Dedifferentiated amniotic fluid mesenchymal stem cell (primary cell): ENCODE data around the gene C1orf74.

Experiments
- DNase-seq: peaks from one replicate; pipeline ENCODE4 v3.0.0-alpha.2; 2016; ENCODE audit errors: extremely low spot score

C1orf74 gene

DNA sequence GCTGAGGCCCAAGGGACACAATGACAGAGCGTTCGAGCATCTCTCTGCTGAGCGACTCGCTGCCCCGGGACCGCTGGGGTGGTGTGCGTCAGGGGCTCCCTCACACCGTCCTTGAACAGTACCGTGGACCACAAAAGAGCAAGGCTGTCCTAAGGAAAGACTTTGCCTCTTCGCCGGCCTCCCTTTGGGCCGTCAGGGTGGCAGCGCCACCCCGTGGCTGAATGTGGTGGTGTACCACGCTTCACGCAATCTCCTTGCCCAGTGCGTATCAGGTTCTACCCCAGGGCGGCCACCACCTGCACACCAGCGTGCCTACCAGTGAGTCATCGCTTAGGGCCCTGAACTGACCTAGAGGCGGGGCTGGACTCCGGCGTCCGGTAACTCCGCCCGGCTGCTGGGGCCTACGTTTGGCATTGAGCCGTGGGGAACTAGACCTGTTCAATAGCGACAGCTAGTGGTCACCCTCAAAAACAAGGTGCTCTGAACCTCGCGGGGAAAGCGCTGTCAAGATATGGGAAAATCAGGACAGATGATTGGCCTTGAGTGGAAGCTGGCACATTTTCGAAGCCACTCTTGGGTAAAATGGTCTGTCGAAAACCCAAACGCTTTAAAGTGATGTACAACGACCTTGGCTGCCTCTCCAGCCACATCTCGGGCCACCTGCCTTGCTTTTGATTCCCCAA is 36.6 kb downstream of the C1orf74 start:
- DNase-seq: peak; percentile 72

GRCh38 chr1:209746451-209747165 is 37.8 kb downstream of the C1orf74 start:
- DNase-seq: no peak

DNA sequence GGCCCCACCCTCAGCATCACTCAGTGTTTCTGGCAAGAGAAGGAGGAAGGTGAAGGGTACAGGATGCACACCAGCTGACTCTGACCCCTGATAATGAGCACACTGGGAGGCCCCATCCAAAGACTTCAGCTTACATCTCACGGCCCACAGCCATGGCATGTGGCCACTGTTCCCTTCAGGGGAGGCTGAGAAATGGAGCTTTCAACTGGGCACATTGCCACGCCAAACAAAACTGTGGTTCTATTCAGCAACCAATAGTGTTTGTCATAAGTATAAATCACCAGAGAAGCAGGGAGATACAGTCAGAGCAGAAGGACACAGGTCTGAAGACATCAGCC is 41.2 kb downstream of the C1orf74 start:
- no peak for DNase-seq

- DNase-seq: peak; percentile 25
Measured at GRCh38 chr1:209742409-209743144, 41.8 kb downstream of the C1orf74 start.

DNA sequence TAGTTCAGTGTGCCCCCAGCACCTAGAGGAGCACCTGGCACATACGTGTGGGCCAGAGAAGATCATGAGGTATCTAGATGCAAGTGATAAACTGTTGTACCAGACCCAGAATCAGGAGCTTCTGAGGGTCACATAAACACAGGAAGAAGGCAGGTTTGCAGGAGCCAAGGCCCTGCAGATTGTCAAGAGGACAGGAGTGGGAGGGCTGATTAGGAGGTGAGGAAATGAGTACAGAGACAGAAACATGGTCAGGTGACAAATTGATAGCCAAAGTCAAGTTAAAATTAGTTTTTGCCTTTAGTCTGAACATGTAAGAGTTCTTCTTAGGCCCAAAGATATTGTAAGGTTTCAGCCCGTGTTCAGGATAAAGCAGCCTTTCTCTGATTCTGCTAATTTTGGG is 42.5 kb downstream of the C1orf74 start:
- DNase-seq: no peak

DNA sequence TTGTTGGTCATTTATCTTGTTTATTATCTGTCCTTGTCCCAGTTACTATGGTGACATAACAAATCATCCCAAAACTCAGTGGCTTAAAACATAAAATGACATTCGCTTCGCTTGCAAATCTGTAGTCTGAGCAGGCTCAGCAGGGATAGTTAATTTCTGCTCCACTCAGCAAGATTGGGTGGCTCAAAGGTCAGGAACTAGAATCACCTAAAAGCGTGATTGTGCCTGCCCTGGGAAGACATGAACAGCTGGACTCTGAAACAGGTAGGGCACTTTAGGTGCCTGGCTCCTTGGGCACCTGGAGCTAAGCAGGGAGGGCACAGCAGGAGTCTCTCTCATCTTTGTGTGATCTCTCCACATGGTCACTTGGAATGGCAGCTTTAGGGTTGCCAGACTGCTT is 43.2 kb downstream of the C1orf74 start:
- DNase-seq: no peak

DNA sequence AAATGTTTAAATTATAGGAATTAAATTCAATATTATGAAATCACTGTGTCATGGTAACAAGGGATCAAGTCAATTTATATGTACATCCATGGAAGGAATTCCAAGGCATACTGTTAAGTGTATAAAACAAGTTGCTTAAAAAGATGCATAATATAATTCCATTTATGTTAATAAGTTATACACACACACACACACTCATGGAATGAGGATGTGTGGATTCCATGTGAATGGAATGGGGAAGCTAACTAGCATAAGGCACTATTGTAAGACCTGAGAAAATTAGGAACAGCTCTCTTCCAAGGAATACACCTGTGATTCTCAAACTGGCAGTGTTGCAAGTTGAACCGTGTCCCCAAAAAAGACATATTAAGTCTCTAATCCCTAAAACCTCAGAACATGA is 46.1 kb downstream of the C1orf74 start:
- DNase-seq: no peak

DNA sequence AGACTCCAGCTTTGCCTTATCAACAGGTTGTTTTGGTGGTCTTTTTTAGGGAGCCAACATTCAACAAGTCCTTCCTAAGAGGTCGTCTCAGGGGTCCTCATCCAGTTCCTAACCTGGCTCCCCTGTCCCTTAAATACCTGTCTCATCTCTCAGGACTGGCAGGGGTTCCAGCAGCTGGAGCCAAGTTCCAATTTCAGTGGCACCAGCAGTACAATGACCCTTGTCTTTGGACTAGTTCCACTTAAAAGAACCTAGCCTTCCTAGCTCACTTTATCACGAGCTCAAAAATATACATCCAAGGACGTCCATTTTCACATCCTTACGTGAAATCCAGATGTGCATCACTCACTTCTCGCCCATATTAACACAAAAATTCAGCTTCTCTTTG is 47.2 kb downstream of the C1orf74 start:
- DNase-seq: no peak

GRCh38 chr1:209736490-209737117 is 47.8 kb downstream of the C1orf74 start:
- DNase-seq: no peak

DNA sequence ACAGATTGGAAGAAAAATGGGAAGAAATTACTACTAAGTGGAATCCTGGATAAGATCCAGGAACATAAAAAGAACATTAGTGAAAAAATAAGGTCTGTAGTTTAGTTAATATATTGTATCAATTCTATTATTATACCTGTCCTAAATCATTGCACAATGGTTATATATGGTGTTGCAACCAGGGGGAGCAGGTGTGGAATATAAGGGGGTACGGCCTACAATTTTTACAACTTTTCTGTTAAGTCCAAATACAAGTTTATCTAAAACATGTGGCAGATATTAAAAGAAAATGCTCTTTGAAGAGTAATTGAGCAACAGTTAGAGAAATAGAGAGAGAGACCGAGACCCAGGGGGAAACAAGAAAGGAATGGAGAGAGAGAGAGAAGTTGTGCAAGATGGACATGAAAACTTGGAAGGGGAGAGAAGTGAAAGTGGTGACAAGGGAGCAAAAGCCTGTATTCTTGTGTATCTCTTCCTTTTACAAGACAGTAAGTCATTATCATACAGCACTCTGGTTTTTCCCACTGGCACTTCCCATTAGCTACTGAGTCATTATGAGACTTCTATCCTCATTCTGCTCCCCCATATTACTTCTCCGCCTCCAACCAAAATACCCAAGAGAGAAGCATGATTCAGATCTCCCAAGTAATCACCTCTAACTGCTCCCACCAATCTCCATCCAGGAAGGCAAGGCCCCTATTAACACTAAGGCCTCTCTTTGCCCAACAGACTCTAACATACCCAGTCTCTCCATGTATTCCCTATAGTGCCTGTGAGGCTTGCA is 50.8 kb downstream of the C1orf74 start:
- DNase-seq: no peak

GRCh38 chr1:209732725-209733124 is 51.6 kb downstream of the C1orf74 start:
- DNase-seq: no peak

- DNase-seq: no peak
Measured at GRCh38 chr1:209729436-209729835, 54.9 kb downstream of the C1orf74 start.
